ENCODE data around the gene NRG3. TPM values are rescaled to one million over a fixed set of nuclear protein-coding genes. Genes with fewer than 3 reads are reported as not detected.

Gene NRG3
- total RNA-seq, 2 experiments from 2014 or later = not detected

DNA sequence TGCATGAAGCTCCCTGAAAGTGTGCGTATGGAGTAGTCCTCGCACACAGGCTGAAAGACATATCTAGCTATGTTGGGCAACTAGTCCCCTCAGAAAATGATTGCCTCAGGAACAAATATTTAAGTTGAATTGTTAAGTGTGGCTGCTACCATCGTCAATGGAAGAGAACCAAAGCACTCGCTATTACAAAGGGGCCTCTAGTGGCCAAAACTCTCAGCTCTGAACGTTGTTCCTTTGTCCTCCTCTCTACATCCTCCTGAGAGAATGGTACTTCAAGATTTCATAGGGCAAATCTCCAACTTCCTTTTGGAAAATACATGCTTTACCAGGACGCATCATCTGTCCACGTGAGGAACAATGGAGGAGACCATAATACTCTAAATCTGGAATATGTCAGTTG is 209.9 kb downstream of the NRG3 start:
- peaks cover 6% of the 10 kb centered on the region for H3K9me3 Mint-ChIP-seq
- Histone ChIP-seq H3K4me1 (ENCODE audit: insufficient read depth, low read length) (no peaks in the 10 kb centered on the region), H3K9me3 (ENCODE audit: control insufficient read depth in 1 of 2, insufficient read depth in 1 of 2, low read length in 2 of 2) (peaks cover 0 to 10% of the 10 kb centered on the region in 2 experiments), H3K27me3 (ENCODE audit: control insufficient read depth in 1 of 2, insufficient read depth in 2 of 2, low read length in 2 of 2) (no peaks in the 10 kb centered on the region), H3K4me3 (ENCODE audit: low read length) (no peak overlapping the region), H3K27ac (ENCODE audit: low read depth in 1 of 2, low read length in 2 of 2) (no peak overlapping the region), H3K36me3 (ENCODE audit: insufficient read depth, low read length) (no peaks in the 10 kb centered on the region)
- H3K27ac Mint-ChIP-seq = no peak overlapping the region
- TF ChIP-seq, protein P1, sequence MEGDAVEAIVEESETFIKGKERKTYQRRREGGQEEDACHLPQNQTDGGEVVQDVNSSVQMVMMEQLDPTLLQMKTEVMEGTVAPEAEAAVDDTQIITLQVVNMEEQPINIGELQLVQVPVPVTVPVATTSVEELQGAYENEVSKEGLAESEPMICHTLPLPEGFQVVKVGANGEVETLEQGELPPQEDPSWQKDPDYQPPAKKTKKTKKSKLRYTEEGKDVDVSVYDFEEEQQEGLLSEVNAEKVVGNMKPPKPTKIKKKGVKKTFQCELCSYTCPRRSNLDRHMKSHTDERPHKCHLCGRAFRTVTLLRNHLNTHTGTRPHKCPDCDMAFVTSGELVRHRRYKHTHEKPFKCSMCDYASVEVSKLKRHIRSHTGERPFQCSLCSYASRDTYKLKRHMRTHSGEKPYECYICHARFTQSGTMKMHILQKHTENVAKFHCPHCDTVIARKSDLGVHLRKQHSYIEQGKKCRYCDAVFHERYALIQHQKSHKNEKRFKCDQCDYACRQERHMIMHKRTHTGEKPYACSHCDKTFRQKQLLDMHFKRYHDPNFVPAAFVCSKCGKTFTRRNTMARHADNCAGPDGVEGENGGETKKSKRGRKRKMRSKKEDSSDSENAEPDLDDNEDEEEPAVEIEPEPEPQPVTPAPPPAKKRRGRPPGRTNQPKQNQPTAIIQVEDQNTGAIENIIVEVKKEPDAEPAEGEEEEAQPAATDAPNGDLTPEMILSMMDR (IDR thresholded peaks at IDR 0.05) = no peak
- intact Hi-C loops (cut with DNase I, micrococcal nuclease) = no loop called here
- DNase-seq = no peak
- no peaks in the 10 kb centered on the region for H3K27me3 Mint-ChIP-seq
- no peaks in the 10 kb centered on the region for H3K36me3 Mint-ChIP-seq (ENCODE audit: low read depth)
- no peak for ATAC-seq (ENCODE audit: poor library complexity)
- no peaks in the 10 kb centered on the region for H3K4me1 Mint-ChIP-seq (ENCODE audit: low read depth)
- CTCF ChIA-PET = no interaction called here
- no peak overlapping the region for H3K4me3 Mint-ChIP-seq
- POLR2A ChIA-PET = no interaction called here

DNA sequence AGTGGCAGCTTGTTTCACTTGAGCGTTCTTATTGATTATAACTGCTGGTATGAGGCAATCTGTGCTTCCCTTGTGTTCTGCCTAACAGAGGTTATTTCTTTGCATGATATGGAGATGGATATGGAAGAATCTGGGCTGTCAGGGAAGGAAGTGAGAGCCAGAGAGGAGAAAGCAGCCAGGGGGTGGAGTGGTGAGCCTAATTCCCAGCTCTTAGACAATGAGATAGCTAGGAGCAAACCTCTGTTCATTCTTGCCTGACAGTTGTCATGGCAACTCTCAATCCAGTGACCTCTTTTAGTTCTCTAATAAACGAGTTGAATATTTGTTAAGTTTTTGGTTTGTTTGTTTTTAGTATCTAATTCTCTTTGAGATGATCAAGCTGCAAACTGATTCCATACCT is 214.3 kb downstream of the NRG3 start:
- no peaks in the 10 kb centered on the region for H3K4me1 ChIP-seq (ENCODE audit: insufficient read depth, low read length)
- H3K27me3 Mint-ChIP-seq = no peaks in the 10 kb centered on the region
- H3K27ac ChIP-seq (ENCODE audit: low read depth in 1 of 2, low read length in 2 of 2) = no peak overlapping the region
- H3K9me3 Mint-ChIP-seq = peaks cover under 1% of the 10 kb centered on the region
- intact Hi-C loops (cut with DNase I, micrococcal nuclease) = no loop called here
- no peaks in the 10 kb centered on the region for H3K36me3 Mint-ChIP-seq (ENCODE audit: low read depth)
- no peak for DNase-seq
- no peak overlapping the region for H3K27ac Mint-ChIP-seq
- H3K4me1 Mint-ChIP-seq (ENCODE audit: low read depth) = no peaks in the 10 kb centered on the region
- H3K9me3 ChIP-seq (ENCODE audit: control insufficient read depth in 1 of 2, insufficient read depth in 1 of 2, low read length in 2 of 2) = peaks cover 3 to 4% of the 10 kb centered on the region in 2 experiments
- H3K36me3 ChIP-seq (ENCODE audit: insufficient read depth, low read length) = no peaks in the 10 kb centered on the region
- CTCF ChIA-PET = no interaction called here
- no peak overlapping the region for H3K4me3 ChIP-seq (ENCODE audit: low read length)
- POLR2A ChIA-PET = no interaction called here
- H3K4me3 Mint-ChIP-seq = no peak overlapping the region
- TF ChIP-seq, protein P1 (IDR thresholded peaks at IDR 0.05) = no peak
- H3K27me3 ChIP-seq (ENCODE audit: control insufficient read depth in 1 of 2, insufficient read depth in 2 of 2, low read length in 2 of 2) = no peaks in the 10 kb centered on the region
- no peak for ATAC-seq (ENCODE audit: poor library complexity)

DNA sequence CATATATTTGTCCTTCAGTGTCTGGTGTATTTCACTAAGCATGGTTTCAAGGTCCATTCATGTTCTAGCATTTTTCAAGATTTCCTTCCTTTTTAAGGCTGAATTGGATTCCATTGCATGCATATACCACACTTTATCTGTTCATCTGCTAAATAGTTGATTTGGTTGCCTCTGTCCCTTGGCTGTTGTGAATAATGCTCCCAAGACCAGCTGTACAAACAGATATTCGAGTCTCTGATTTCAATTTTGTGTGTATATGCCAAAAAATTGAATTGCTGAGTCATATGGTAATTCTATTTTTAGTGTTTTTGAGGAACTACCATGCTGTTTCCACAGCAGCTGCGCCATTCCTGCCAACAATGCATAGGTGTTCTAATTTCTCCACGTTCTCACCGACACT is 216.4 kb downstream of the NRG3 start:
- Histone ChIP-seq H3K27me3 (ENCODE audit: control insufficient read depth in 1 of 2, insufficient read depth in 2 of 2, low read length in 2 of 2) (no peaks in the 10 kb centered on the region), H3K9me3 (ENCODE audit: control insufficient read depth in 1 of 2, insufficient read depth in 1 of 2, low read length in 2 of 2) (peaks cover 0 to 4% of the 10 kb centered on the region in 2 experiments), H3K27ac (ENCODE audit: low read depth in 1 of 2, low read length in 2 of 2) (no peak overlapping the region), H3K36me3 (ENCODE audit: insufficient read depth, low read length) (no peaks in the 10 kb centered on the region), H3K4me3 (ENCODE audit: low read length) (no peak overlapping the region), H3K4me1 (ENCODE audit: insufficient read depth, low read length) (no peaks in the 10 kb centered on the region)
- Mint-ChIP-seq H3K27me3 (no peaks in the 10 kb centered on the region), H3K9me3 (peaks cover 4% of the 10 kb centered on the region), H3K4me3 (no peak overlapping the region), H3K36me3 (ENCODE audit: low read depth) (no peaks in the 10 kb centered on the region), H3K27ac (no peak overlapping the region), H3K4me1 (ENCODE audit: low read depth) (no peaks in the 10 kb centered on the region)
- ATAC-seq (ENCODE audit: poor library complexity) = no peak
- intact Hi-C loops (cut with DNase I, micrococcal nuclease) = no loop called here
- CTCF ChIA-PET = no interaction called here
- POLR2A ChIA-PET = no interaction called here
- TF ChIP-seq, protein P1 (IDR thresholded peaks at IDR 0.05) = no peak
- no peak for DNase-seq
